K562 (cell line): ENCODE measurements around the gene MLH3. TPM values are rescaled to one million over a fixed set of nuclear protein-coding genes. Genes with fewer than 3 reads are reported as not detected.

Experiments used
- ATAC-seq: fragments of 200-7000 bp; cut with Tn5 transposase; 3 replicates; pipeline ENCODE4 v1.9.1; 2020; ENCODE audit warnings: moderate library complexity
- BruUV-seq: library from RNA; stranded (reverse); fragments of 400-500 nt; replicated peaks from 2 replicates; lab custom pipeline; 2021; lab: Mats Ljungman, UMichigan
- CTCF ChIA-PET: fragments of 300-600 bp; formaldehyde crosslinking; extraction: SDS; loops from one replicate; lab custom pipeline; 2021; ENCODE audit warnings: low intra/inter-chr PET ratio; lab: Yijun Ruan, JAX
- POLR2A ChIA-PET: fragments of 300-600, 350-650 bp; sonication (Branson Sonifier 250); formaldehyde crosslinking; extraction: SDS; loops from one replicate; lab custom pipeline; 2021; ENCODE audit warnings: antibody characterized with exemption, inconsistent platforms; lab: Yijun Ruan, JAX
- DNase-seq, 4 experiments: peaks; one replicate each; pipeline versions ENCODE4 v3.0.0 to v3.0.0-alpha.2; 2011 to 2018; ENCODE audit warnings: low spot score in 3 of 4, mixed read lengths in 3 of 4; ENCODE audit errors: extremely low read depth in 1 of 4
- FAIRE-seq: peaks from 2 replicates; lab custom pipeline; 2011; peaks lifted over from hg19 to GRCh38; lab: Jason Lieb, UNC
- H2AFZ ChIP-seq: 2 replicates; pipeline ENCODE4 v1.6.0; 2011; ENCODE audit warnings: low read depth, low read length, control low read depth, inconsistent platforms
- H3K27ac ChIP-seq: fragments of 200-600 bp; 3 replicates; pipeline ENCODE4 v1.8.0; 2011; ENCODE audit warnings: low read depth, mild to moderate bottlenecking, control low read depth, inconsistent platforms, low read length, moderate library complexity, mixed read lengths; ENCODE audit errors: extremely low read depth
- H3K27me3 ChIP-seq, 2 experiments: fragments of 300-600 bp in 1 of 2; 2 replicates in 1 of 2; 3 replicates in 1 of 2; pipeline versions ENCODE4 v1.6.0 to v1.8.0; 2011; ENCODE audit warnings: inconsistent platforms in 2 of 2, low read length in 2 of 2, mild to moderate bottlenecking in 1 of 2, mixed read lengths in 1 of 2, moderate library complexity in 1 of 2; ENCODE audit not compliant: control insufficient read depth in 2 of 2, insufficient read depth in 2 of 2
- H3K36me3 ChIP-seq: fragments of 300-600 bp; 3 replicates; pipeline ENCODE4 v1.8.0; 2011; ENCODE audit warnings: mild to moderate bottlenecking, low read length, inconsistent platforms; ENCODE audit not compliant: control insufficient read depth, insufficient read depth
- H3K4me1 ChIP-seq, 2 experiments: fragments of 200-600 bp in 1 of 2; replicated peaks in 1 of 2; 2 replicates in 1 of 2; 3 replicates in 1 of 2; pipeline versions ENCODE4 v1.5.1 to v1.8.0; 2011; ENCODE audit warnings: inconsistent platforms in 2 of 2, low read length in 2 of 2, mild to moderate bottlenecking in 1 of 2, mixed read lengths in 1 of 2, moderate library complexity in 1 of 2; ENCODE audit not compliant: control insufficient read depth in 2 of 2, insufficient read depth in 2 of 2
- H3K4me2 ChIP-seq: 2 replicates; pipeline ENCODE4 v1.6.1; 2011; ENCODE audit warnings: low read length, control low read depth, inconsistent platforms, mixed read lengths; ENCODE audit not compliant: insufficient read depth
- H3K4me3 ChIP-seq: fragments of 200-600 bp; sonication (generic), shearing (Covaris generic); 2 replicates; pipeline ENCODE4 v1.5.1; 2016; ENCODE audit warnings: control low read depth, inconsistent platforms
- H3K79me2 ChIP-seq: fragments of 200-600 bp; 3 replicates; pipeline ENCODE4 v1.8.0; 2011; ENCODE audit warnings: low read length, inconsistent platforms; ENCODE audit not compliant: control insufficient read depth, insufficient read depth
- H3K9ac ChIP-seq, 2 experiments: 2 replicates each; pipeline versions ENCODE4 v1.6.0 to v1.6.1; 2011; ENCODE audit warnings: low read depth in 2 of 2, low read length in 2 of 2, control low read depth in 1 of 2, inconsistent platforms in 1 of 2, mild to moderate bottlenecking in 1 of 2, mixed read lengths in 1 of 2; ENCODE audit not compliant: insufficient read depth in 1 of 2
- H3K9me1 ChIP-seq: one replicate; pipeline ENCODE4 v1.6.0; 2011; ENCODE audit warnings: inconsistent platforms, mild to moderate bottlenecking, low read length, moderate library complexity; ENCODE audit not compliant: control insufficient read depth, insufficient read depth
- H3K9me3 ChIP-seq: replicated peaks from 2 replicates; pipeline ENCODE4 v1.5.1; 2011; ENCODE audit warnings: low read depth, low read length, inconsistent platforms; ENCODE audit not compliant: control insufficient read depth, insufficient read depth
- H4K20me1 ChIP-seq: replicated peaks from 2 replicates; pipeline ENCODE4 v1.6.1; 2011; ENCODE audit warnings: low read length, inconsistent platforms, mixed read lengths; ENCODE audit not compliant: control insufficient read depth, insufficient read depth
- NR2C1 ChIP-seq, 2 experiments: fragments of 450-650 bp; IDR thresholded peaks; 2 replicates each; pipeline ENCODE4 v1.6.1; 2017; ENCODE audit warnings: mild to moderate bottlenecking in 2 of 2, antibody characterized with exemption in 1 of 2, inconsistent platforms in 1 of 2, missing compliant biosample characterization in 1 of 2, missing genetic modification characterization in 1 of 2
- ZNF589 ChIP-seq: fragments of 200-800 bp; sonication (Bioruptor generic); IDR thresholded peaks from 2 replicates; pipeline ENCODE4 v1.6.1; 2016; ENCODE audit warnings: low read depth, missing genetic modification characterization, missing compliant biosample characterization
- WGBS: fragments of 100-300 bp; shearing (Covaris generic); methylation state at CpG from one replicate; pipeline ENCODE4 v1.1.6; 2016; ENCODE audit warnings: low coverage, mixed read lengths; ENCODE audit not compliant: insufficient coverage; ENCODE audit errors: missing lambda C conversion rate; 5-methylcytosine and 5-hydroxymethylcytosine counted together
- in situ Hi-C: fragments of 300-500 bp; cut with MboI; formaldehyde crosslinking; loops from 4 replicates; pipeline ENCODE4 v1.15.0; 2018; ENCODE audit warnings: inconsistent platforms, mixed read lengths
- intact Hi-C: fragments of 100-400 bp; cut with micrococcal nuclease; formaldehyde crosslinking; loops from 2 replicates; pipeline ENCODE4 v1.14.2; 2022
- polyA plus RNA-seq, 8 experiments: library from polyadenylated mRNA; depleted of rRNA in 4 of 8; stranded (reverse) in 5 of 8; unstranded in 3 of 8; fragments of >200 nt; fragmentation: Nextera tagmentation in 2 of 8; fragmentation: Illumina TruSeq in 1 of 8; extraction: Ambion mirVana in 2 of 8; extraction: Trizol in 1 of 8; gene quantifications; 2 replicates each; pipeline versions ENCODE4 v1.2.1 to v1.2.3, GENCODE V29; 2011 to 2014; ENCODE audit warnings: inconsistent platforms in 1 of 8, missing spikeins in 1 of 8
- total RNA-seq, 7 experiments: library from RNA; depleted of rRNA in 6 of 7; stranded (reverse); fragments of >200 nt in 6 of 7; fragmentation: Illumina TruSeq in 2 of 7; extraction: Trizol in 2 of 7; gene quantifications; 2 replicates each; pipeline versions ENCODE4 v1.2.1 to v1.2.3, GENCODE V29; 2011 to 2021; ENCODE audit warnings: low replicate concordance in 1 of 7
- TF ChIP-seq, protein P1 (sequence below): fragments of 200-800 bp; sonication (Bioruptor generic); IDR thresholded peaks from 2 replicates; pipeline ENCODE4 v1.6.1; 2017; ENCODE audit warnings: missing genetic modification characterization, missing compliant biosample characterization
- TF ChIP-seq, protein P2 (sequence below), 2 experiments: IDR thresholded peaks; 2 replicates each; pipeline ENCODE4 v1.6.1; 2011; ENCODE audit warnings: borderline replicate concordance in 1 of 2, control low read depth in 1 of 2, low read depth in 1 of 2, low read length in 1 of 2, mild to moderate bottlenecking in 1 of 2, mixed read lengths in 1 of 2, moderate library complexity in 1 of 2; ENCODE audit not compliant: insufficient read depth in 1 of 2, insufficient read length in 1 of 2, poor library complexity in 1 of 2, severe bottlenecking in 1 of 2; ENCODE audit errors: extremely low read depth in 1 of 2
- TF ChIP-seq, protein P3 (sequence below): sonication (generic); formaldehyde crosslinking; IDR thresholded peaks from 2 replicates; pipeline ENCODE4 v1.9.0; 2022; ENCODE audit warnings: mild to moderate bottlenecking, missing genetic modification reagents

MLH3 gene
- total and polyA plus RNA-seq, 9 of the 15 experiments (the other 6 are each of a cell fraction or from before 2014, with no cell fraction given): 5.9 to 15.3 (median 10.7) TPM

DNA sequence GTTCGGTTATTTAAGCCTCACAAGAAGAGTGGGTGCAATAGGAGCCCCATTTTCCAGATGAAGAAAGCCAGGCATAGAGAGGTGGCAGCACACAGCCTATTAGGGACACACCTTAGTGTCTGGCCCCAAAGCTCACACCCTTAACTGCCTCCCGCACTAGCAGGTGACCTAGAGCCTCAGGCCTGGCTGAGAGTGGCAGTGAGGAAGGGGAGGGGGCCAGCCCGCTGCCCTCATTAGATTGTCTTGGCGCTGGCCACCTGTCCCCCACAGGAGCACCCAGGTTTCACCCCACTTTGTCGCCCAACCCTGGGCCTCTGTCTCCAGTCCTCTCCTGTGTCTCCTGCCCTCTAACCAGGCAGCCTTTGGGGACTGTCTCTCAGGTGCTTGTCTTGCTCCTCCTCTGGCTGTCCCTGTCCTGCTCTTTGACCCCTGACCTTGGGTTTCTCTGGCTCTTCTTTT, 77.3 kb downstream of the MLH3 start:
- in situ Hi-C loops: no loop called here

DNA sequence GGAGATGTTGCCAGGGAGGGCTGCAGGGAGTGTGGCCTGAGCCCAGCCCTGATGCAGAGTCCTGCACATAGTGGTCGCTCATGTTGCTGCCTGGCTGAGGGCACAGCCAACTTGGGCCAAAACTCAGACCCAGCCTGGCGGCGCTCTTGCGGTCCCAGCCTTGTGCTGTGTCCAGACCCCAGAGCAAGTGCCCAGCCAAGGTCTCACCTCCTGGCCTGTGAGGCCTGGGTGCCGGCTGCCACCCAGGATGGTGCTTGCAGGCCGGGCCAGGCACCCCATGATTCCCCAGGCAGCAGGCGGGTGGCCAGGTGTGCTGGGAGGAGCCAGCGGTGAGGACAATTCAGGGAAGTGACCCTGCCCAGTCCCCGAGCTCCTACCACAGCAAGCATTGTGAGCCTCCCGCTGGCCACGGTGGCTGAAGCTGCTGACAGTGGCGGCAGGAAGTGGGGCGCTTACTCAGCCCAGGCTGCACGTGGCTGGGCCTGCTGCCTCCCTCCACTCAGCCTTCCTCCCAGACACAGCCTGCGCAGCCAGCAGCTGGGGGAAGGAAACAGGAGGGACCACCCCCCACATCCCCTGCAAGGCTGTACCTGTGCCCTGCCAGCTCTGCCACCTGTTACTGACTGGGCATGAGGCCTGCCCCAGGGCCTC, 78.1 kb downstream of the MLH3 start:
- intact Hi-C loops (no loop called here), in situ Hi-C loops (no loop called here)
- H3K79me2 ChIP-seq: no peaks in the 10 kb centered on the region
- no peaks in the 10 kb centered on the region for H3K9me3 ChIP-seq
- no peak overlapping the region for H3K4me3 ChIP-seq
- no peak overlapping the region; the same call in 1 of the 2 replicates for H2AFZ ChIP-seq
- no peak for DNase-seq
- 74% methylated on average over 13 of the region's 15 CpGs for WGBS
- peak; percentile 48; the same call in 2 of the 3 replicates for ATAC-seq
- H3K36me3 ChIP-seq: no peaks in the 10 kb centered on the region
- BruUV-seq: no TSS peak
- H3K4me1 ChIP-seq: peaks cover 0 to 14% of the 10 kb centered on the region in 2 experiments; a peak in 2 of 5 replicates
- H4K20me1 ChIP-seq: no peaks in the 10 kb centered on the region
- POLR2A ChIA-PET: no interaction called here
- no peak overlapping the region for H3K4me2 ChIP-seq
- CTCF ChIA-PET: no interaction called here
- H3K27ac ChIP-seq: no peak overlapping the region
- FAIRE-seq: no peak
- no peaks in the 10 kb centered on the region for H3K9me1 ChIP-seq
- H3K9ac ChIP-seq: no peak overlapping the region
- no peaks in the 10 kb centered on the region for H3K27me3 ChIP-seq
- TF ChIP-seq, protein P1, sequence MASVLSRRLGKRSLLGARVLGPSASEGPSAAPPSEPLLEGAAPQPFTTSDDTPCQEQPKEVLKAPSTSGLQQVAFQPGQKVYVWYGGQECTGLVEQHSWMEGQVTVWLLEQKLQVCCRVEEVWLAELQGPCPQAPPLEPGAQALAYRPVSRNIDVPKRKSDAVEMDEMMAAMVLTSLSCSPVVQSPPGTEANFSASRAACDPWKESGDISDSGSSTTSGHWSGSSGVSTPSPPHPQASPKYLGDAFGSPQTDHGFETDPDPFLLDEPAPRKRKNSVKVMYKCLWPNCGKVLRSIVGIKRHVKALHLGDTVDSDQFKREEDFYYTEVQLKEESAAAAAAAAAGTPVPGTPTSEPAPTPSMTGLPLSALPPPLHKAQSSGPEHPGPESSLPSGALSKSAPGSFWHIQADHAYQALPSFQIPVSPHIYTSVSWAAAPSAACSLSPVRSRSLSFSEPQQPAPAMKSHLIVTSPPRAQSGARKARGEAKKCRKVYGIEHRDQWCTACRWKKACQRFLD: peak; percentile 29; the same call in 1 of the 2 replicates
- 0 out of 2 replicates have a peak, but pooled peaks have one; percentile 36 for TF ChIP-seq ZNF589 (CRISPR knock-in tag)
- TF ChIP-seq, protein P2, sequence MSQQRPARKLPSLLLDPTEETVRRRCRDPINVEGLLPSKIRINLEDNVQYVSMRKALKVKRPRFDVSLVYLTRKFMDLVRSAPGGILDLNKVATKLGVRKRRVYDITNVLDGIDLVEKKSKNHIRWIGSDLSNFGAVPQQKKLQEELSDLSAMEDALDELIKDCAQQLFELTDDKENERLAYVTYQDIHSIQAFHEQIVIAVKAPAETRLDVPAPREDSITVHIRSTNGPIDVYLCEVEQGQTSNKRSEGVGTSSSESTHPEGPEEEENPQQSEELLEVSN (IDR thresholded peaks at IDR 0.05; ENCODE audit: borderline replicate concordance in 1 of 2, extremely low read depth in 1 of 2, insufficient read depth in 1 of 2, insufficient read length in 1 of 2, low read depth in 1 of 2, low read length in 1 of 2, poor library complexity in 1 of 2, severe bottlenecking in 1 of 2): peak; percentile 25 to 57

More for the DNA sequence above, 77.3 kb downstream of the MLH3 start:
- TF ChIP-seq NR2C1 (IDR thresholded peaks at IDR 0.05): peak; percentile 40; the same call in 1 of the 2 replicates
- no peak for TF ChIP-seq NR2C1 (tag; IDR thresholded peaks at IDR 0.05)
- TF ChIP-seq, protein P3, sequence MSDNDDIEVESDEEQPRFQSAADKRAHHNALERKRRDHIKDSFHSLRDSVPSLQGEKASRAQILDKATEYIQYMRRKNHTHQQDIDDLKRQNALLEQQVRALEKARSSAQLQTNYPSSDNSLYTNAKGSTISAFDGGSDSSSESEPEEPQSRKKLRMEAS (CRISPR knock-in tag): no peak
- WGBS: 75% methylated on average over 1 of the region's 5 CpGs
- Histone ChIP-seq H3K27ac (no peak overlapping the region), H3K4me3 (no peak overlapping the region), H3K9ac (0 out of 4 replicates have a peak overlapping the region, but pooled peaks of 1 of the 2 experiments have one; percentile 13), H3K4me1 (peaks cover 0 to 19% of the 10 kb centered on the region in 2 experiments; a peak in 2 of 5 replicates), H3K79me2 (no peaks in the 10 kb centered on the region), H3K4me2 (no peak overlapping the region), H3K36me3 (no peaks in the 10 kb centered on the region), H4K20me1 (no peaks in the 10 kb centered on the region), H3K9me1 (no peaks in the 10 kb centered on the region), H3K27me3 (no peaks in the 10 kb centered on the region), H2AFZ (0 out of 2 replicates have a peak overlapping the region, but pooled peaks have one; percentile 16), H3K9me3 (no peaks in the 10 kb centered on the region)
- ATAC-seq (no peak), FAIRE-seq (no peak), DNase-seq (no peak)
- CTCF ChIA-PET: no interaction called here
- POLR2A ChIA-PET: interaction anchor here (0.5 kb wide), 1 partner anchor 25 kb away, joined by 3 read pairs; no protein-coding TSS in a partner anchor
- intact Hi-C loops: no loop called here
- BruUV-seq: no TSS peak
